GM23248 (cell line): ENCODE measurements around the gene CACNG4.

Source experiments
- EZH2 ChIP-seq: fragments of 200-600 bp; sonication (generic); IDR thresholded peaks from 2 replicates; pipeline ENCODE4 v1.6.1; 2018; ENCODE audit warnings: antibody characterized with exemption, mild to moderate bottlenecking; ENCODE audit not compliant: insufficient read depth, poor library complexity, severe bottlenecking
- EZH2phosphoT487 ChIP-seq: fragments of 200-600 bp; sonication (generic); IDR thresholded peaks from 2 replicates; pipeline ENCODE4 v1.6.1; 2018; ENCODE audit warnings: antibody characterized with exemption, moderate library complexity, mild to moderate bottlenecking, low read depth; ENCODE audit not compliant: insufficient read depth

- no peak for TF ChIP-seq EZH2
- no peak for TF ChIP-seq EZH2phosphoT487
Observed at GRCh38 chr17:66951605-66951953, 12.9 kb upstream of the CACNG4 start.
